Ishikawa (cell line): Measurements from ENCODE around the gene TKTL1.
A peak's percentile ranks its signal among the peaks of the same experiment; 100 is the strongest.

Source experiments
- CEBPB ChIP-seq: IDR thresholded peaks from 2 replicates; pipeline ENCODE4 v1.6.1; 2012
- CREB1 ChIP-seq: IDR thresholded peaks from 2 replicates; pipeline ENCODE4 v1.6.1; 2012; ENCODE audit warnings: low read depth
- EGR1 ChIP-seq: IDR thresholded peaks from 2 replicates; pipeline ENCODE4 v1.6.1; 2012
- EP300 ChIP-seq: IDR thresholded peaks from 2 replicates; pipeline ENCODE4 v1.6.1; 2012; ENCODE audit warnings: borderline replicate concordance
- FOXM1 ChIP-seq: IDR thresholded peaks from 2 replicates; pipeline ENCODE4 v1.6.1; 2012; ENCODE audit warnings: low read depth, borderline replicate concordance
- NFIC ChIP-seq: IDR thresholded peaks from 2 replicates; pipeline ENCODE4 v1.6.1; 2012
- RAD21 ChIP-seq: IDR thresholded peaks from 2 replicates; pipeline ENCODE4 v1.6.1; 2012; ENCODE audit warnings: low read depth
- TAF1 ChIP-seq: IDR thresholded peaks from 2 replicates; pipeline ENCODE4 v1.6.1; 2012; ENCODE audit warnings: low read depth, mild to moderate bottlenecking
- TCF12 ChIP-seq: IDR thresholded peaks from 2 replicates; pipeline ENCODE4 v1.6.1; 2012; ENCODE audit warnings: low read depth
- TEAD4 ChIP-seq: IDR thresholded peaks from 2 replicates; pipeline ENCODE4 v1.6.1; 2012
- YY1 ChIP-seq: IDR thresholded peaks from 2 replicates; pipeline ENCODE4 v1.6.1; 2012; ENCODE audit warnings: low read depth
- ZBTB7A ChIP-seq: IDR thresholded peaks from 2 replicates; pipeline ENCODE4 v1.6.1; 2012; ENCODE audit warnings: low read depth
- TF ChIP-seq, protein P1 (sequence below): IDR thresholded peaks from 2 replicates; pipeline ENCODE4 v1.6.1; 2012; ENCODE audit warnings: low read depth, mild to moderate bottlenecking
- TF ChIP-seq, protein P2 (sequence below): IDR thresholded peaks from 2 replicates; pipeline ENCODE4 v1.6.1; 2012
- TF ChIP-seq, protein P3 (sequence below): IDR thresholded peaks from 2 replicates; pipeline ENCODE4 v1.6.1; 2012

Gene TKTL1

DNA sequence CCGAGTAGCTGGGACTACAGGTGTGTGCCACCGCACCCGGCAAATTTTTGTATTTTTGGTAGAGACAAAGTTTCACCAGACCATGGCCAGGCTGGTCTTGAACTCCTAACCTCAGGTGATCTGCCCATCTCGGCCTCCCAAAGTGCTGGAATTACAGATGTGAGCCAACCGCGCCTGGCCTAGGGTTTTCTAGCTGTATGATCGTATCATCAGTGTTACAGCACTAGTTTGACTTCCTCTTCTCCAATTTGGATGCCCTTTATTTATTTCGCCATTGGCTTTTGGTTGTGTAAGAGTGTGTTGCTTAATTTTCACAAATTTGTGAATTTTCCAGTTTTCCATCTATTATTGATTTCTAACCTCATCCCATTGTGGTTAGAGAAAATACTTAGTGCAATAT is 5.2 kb downstream of the TKTL1 start:
- no peak for TF ChIP-seq FOXM1
- TF ChIP-seq, protein P1, sequence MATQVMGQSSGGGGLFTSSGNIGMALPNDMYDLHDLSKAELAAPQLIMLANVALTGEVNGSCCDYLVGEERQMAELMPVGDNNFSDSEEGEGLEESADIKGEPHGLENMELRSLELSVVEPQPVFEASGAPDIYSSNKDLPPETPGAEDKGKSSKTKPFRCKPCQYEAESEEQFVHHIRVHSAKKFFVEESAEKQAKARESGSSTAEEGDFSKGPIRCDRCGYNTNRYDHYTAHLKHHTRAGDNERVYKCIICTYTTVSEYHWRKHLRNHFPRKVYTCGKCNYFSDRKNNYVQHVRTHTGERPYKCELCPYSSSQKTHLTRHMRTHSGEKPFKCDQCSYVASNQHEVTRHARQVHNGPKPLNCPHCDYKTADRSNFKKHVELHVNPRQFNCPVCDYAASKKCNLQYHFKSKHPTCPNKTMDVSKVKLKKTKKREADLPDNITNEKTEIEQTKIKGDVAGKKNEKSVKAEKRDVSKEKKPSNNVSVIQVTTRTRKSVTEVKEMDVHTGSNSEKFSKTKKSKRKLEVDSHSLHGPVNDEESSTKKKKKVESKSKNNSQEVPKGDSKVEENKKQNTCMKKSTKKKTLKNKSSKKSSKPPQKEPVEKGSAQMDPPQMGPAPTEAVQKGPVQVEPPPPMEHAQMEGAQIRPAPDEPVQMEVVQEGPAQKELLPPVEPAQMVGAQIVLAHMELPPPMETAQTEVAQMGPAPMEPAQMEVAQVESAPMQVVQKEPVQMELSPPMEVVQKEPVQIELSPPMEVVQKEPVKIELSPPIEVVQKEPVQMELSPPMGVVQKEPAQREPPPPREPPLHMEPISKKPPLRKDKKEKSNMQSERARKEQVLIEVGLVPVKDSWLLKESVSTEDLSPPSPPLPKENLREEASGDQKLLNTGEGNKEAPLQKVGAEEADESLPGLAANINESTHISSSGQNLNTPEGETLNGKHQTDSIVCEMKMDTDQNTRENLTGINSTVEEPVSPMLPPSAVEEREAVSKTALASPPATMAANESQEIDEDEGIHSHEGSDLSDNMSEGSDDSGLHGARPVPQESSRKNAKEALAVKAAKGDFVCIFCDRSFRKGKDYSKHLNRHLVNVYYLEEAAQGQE, result no peak
- no peak for TF ChIP-seq TAF1
- TF ChIP-seq EP300, result no peak
- TF ChIP-seq, protein P2, sequence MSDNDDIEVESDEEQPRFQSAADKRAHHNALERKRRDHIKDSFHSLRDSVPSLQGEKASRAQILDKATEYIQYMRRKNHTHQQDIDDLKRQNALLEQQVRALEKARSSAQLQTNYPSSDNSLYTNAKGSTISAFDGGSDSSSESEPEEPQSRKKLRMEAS, result no peak
- no peak for TF ChIP-seq EGR1
- no peak for TF ChIP-seq CREB1
- no peak for TF ChIP-seq RAD21
- TF ChIP-seq YY1, result no peak
- TF ChIP-seq ZBTB7A, result no peak
- no peak for TF ChIP-seq TEAD4
- TF ChIP-seq, protein P3, sequence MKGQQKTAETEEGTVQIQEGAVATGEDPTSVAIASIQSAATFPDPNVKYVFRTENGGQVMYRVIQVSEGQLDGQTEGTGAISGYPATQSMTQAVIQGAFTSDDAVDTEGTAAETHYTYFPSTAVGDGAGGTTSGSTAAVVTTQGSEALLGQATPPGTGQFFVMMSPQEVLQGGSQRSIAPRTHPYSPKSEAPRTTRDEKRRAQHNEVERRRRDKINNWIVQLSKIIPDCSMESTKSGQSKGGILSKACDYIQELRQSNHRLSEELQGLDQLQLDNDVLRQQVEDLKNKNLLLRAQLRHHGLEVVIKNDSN, result no peak
- no peak for TF ChIP-seq NFIC

DNA sequence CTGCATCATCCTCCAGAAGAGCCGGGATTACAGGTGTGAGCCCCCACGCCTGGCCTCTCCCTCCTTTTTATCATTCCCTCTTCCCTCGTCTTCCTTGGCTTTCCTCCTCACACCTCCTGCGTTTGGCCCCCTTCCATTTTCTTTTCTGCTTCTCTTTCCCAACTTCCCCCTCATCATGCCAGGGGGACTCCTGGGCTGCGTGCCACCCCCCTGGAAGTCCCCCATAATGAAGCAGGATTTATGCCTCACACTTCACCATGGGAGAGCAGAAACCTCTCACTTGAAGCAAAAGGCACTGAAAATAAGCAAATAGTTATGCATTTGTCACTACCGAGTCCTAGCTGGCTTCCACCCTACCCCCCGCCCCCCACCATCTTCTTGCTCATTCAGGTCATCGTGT is 7.9 kb downstream of the TKTL1 start:
- TF ChIP-seq EP300, result no peak

DNA sequence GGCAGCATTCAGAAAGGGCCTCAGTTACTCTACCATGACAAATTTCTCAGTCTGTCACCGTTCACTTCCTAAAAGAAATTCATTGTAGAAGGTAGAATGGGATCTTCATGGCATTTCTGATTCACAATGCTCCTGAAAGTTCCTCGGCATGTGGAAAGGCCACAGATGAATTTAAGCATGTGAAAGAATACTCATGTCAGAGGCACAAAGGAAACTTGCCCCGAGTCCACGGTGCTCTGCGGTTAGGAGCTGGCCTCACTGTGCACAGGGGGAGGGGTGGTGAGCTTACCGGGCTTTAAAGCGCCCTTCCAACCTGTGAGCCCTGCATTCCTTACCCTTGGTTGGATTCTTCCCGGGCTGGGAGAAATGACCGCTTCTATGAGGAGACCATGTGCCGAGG is 9.3 kb downstream of the TKTL1 start:
- TF ChIP-seq CEBPB (no peak), NFIC (no peak), TEAD4 (no peak), TAF1 (no peak), RAD21 (no peak), ZBTB7A (no peak), TCF12 (no peak), EP300 (no peak)

DNA sequence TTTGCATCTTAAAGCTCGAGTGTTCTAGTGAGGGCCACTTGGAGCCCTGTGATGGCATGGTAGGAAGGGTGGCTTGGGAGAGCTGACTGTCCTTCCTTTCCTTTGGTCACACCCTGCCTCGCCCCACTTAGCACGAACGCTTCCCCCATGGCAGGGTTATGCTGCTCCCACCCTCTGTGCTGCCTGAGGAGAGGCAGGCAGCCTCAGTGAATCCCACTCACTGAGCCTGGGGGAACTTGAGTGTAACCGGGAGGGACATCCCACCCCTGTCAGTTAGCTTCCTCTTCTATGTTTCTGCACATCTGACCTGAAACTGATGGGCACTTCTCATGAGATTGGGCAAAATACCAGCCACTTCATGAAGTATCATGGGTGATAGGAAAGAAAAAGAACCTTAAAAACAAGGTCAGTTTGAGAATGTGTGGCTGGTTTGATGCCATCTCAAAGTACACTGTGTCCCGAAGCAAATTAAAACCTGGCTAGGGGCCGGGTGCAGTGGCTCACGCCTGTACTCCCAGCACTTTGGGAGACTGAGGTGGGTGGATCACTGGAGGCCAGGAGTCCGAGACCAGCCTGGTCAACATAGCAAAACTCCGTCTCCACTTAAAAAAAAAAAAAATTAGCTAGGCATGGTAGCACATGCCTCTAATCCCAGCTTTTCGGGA is 10.1 kb downstream of the TKTL1 start:
- TF ChIP-seq EGR1, result no peak
- no peak for TF ChIP-seq TEAD4
- TF ChIP-seq FOXM1, result no peak
- TF ChIP-seq EP300, result no peak

DNA sequence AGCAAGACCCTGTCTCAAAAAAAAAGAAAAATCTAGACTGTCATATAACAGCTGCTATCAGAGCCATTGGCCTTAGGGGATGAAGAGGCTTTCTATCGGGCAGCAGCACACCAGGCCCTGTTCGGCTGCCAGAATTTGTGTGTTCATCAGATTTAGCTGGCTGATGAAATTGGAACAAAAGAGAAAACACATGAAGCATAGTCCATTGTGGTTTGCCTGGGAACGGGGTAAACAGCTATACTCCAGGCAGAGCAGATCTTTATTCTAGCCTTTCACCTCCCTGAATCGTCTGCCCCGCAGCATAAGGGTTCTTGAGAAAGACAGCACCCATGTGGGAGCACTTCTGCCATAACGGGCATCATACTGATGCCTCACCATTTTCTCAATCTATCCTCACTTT is 11.6 kb downstream of the TKTL1 start:
- TF ChIP-seq NFIC, result no peak
- no peak for TF ChIP-seq RAD21
- TF ChIP-seq FOXM1, result no peak
- TF ChIP-seq CREB1, result no peak
- no peak for TF ChIP-seq YY1
- TF ChIP-seq CEBPB, result no peak
- TF ChIP-seq TCF12, result no peak
- TF ChIP-seq, protein P3, result no peak
- no peak for TF ChIP-seq EP300
- TF ChIP-seq ZBTB7A, result no peak
- TF ChIP-seq TEAD4, result no peak
- TF ChIP-seq, protein P1, result no peak
- no peak for TF ChIP-seq EGR1
- TF ChIP-seq TAF1, result no peak
- TF ChIP-seq, protein P2, result no peak

DNA sequence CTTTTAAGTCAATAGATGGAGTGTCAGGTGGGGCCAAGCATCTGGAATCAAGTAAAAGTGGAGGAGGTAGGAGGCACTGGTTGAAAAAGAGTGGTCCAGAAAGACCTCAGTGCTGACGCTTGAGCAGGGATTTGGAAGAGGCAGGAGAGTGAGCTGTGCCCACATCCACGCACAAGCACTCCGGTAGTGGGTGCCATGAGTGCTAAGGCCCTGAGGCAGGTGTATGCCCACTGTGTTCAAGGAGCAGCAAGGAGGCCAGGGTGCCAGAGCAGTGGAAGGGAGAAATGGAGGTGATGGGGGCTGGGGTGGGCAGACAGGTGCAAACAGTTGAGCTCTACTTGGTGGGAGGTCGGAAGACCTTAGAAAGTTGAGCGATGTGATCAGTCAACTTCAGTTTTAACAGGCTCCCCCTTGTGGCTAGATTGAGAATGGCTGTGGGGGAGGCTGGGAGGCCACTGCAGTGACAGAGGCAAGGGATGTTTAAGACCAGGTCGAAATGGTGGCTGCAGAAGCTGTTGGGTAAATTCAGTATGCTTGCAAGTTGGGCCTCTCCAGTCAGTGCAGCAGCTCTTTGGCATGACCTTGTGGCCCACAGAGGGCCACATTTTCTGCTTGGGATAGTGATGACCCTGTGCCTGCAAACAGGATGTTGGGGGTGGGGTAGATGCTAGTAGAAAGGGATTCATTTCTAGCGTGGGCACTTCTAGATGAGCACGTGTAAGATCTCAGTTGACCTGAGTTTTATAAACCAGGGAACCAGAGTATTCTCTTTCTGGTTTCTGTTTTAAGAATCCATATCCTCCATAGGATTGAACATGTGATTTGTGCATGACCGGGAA is 12.7 kb downstream of the TKTL1 start:
- TF ChIP-seq CREB1, result no peak
- TF ChIP-seq, protein P2, result no peak
- peak; percentile 47; the same call in 1 of the 2 replicates for TF ChIP-seq RAD21
- TF ChIP-seq TCF12, result no peak
